HUDEP-2 (cell line): ENCODE results near the gene RSPH10B2.
"Not testable (repeated sequence)": the region's sequence is repeated elsewhere in the genome, so short reads cannot be mapped to it uniquely, and the experiment has no call there.

Source experiments
- DNase-seq, 76 experiments: peaks; one replicate each; lab custom pipeline; 2025; ENCODE audit not compliant: unreplicated experiment in 76 of 76; lab: John Stamatoyannopoulos, UW

The RSPH10B2 gene

DNA sequence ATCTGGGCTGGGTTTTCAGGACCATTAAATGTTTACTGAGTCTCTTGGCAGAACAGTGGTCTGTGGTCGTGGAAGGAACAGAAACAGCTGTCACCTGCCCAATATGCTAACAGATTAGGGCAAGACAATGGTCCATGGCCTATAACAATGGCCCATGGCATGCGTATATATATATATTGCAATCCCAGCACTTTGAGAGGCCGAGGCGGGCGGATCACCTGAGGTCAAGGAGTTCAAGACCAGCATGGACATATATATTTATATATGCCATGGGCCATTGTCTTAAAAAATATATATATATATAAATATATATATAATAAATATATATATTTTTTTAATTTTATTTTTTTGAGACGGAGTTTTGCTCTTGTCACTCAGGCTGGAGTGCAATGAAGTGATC lies 27.7 kb downstream of the RSPH10B2 start:
- not testable (repeated sequence) for DNase-seq

GRCh38 chr7:6789353-6789752 lies 35.5 kb downstream of the RSPH10B2 start:
- not testable (repeated sequence) for DNase-seq

DNA sequence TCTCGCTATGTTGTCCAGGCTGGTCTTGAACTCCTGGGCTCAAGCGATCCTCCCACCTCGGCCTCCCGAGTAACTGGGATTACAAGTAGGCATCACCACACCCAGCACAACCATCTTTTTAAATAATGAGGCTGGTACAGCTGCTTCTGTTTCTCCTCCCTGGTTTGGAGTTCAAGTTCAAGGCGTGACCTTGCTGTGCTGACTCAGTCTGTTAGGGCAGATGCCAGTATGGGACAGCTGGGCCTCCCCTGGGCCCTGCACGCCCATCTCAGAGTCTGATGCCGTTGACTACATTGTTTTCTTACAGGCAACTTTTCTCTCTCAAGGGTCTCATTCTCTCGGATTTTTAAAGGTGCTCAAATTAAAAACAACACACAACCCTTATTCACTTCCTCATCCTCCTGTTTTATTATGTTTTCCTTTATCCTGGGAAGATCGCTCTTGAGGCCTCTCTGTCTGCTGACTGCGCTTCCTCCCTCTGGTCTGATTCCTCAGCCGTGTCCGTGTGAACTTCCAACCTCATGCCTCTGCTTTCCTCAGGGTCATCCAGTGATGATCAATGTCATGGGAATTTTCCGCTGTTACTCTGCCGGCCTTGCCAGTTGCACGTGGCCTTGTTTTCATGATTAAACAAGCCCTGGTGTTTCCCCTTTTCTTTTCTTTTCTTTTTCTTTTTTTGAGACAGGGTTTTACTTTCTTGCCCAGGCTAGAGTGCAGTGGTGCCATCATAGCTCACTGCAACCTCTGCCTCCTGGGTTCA lies 38.4 kb downstream of the RSPH10B2 start:
- DNase-seq, result not testable (repeated sequence)

- not testable (repeated sequence) for DNase-seq
Observed at GRCh38 chr7:6794276-6794675, 40.4 kb downstream of the RSPH10B2 start.

- DNase-seq, result not testable (repeated sequence)
Observed at GRCh38 chr7:6797218-6797617, 43.3 kb downstream of the RSPH10B2 start.

- not testable (repeated sequence) for DNase-seq
Observed at GRCh38 chr7:6798047-6798446, 44.1 kb downstream of the RSPH10B2 start.

GRCh38 chr7:6799887-6800286 lies 46.0 kb downstream of the RSPH10B2 start:
- not testable (repeated sequence) for DNase-seq

GRCh38 chr7:6800331-6800730 lies 46.4 kb downstream of the RSPH10B2 start:
- not testable (repeated sequence) for DNase-seq

DNA sequence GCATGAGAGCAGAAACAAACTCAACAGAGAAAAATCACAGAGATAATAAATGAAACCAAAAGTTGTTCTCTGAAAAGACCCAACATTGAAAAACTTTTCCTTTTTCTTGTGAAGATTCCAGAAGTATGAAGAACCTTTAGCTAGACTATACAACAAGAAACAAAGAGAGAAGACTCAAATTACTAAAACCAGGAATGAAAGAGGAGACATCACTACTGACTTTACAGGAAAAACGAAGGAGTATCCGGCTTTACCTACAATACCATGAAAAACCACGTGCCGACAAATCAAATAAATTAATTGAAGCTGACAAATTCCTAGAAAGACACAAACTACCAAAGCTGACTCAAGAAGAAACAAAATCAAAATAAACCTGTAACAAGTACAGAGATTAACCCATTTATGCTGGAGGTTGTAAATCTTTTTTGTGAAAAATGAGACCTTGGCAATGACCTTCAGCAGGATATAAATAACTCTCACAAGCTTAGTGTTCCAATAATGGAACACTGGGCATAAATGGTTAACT lies 53.6 kb downstream of the RSPH10B2 start:
- not testable (repeated sequence) for DNase-seq

- not testable (repeated sequence) for DNase-seq
Observed at GRCh38 chr7:6807959-6808358, 54.1 kb downstream of the RSPH10B2 start.

- not testable (repeated sequence) for DNase-seq
Observed at GRCh38 chr7:6813011-6813410, 59.1 kb downstream of the RSPH10B2 start.

- DNase-seq, result not testable (repeated sequence)
Observed at GRCh38 chr7:6815470-6815869, 61.6 kb downstream of the RSPH10B2 start.

- not testable (repeated sequence) for DNase-seq
Observed at GRCh38 chr7:6821622-6822021, 67.7 kb downstream of the RSPH10B2 start.

DNA sequence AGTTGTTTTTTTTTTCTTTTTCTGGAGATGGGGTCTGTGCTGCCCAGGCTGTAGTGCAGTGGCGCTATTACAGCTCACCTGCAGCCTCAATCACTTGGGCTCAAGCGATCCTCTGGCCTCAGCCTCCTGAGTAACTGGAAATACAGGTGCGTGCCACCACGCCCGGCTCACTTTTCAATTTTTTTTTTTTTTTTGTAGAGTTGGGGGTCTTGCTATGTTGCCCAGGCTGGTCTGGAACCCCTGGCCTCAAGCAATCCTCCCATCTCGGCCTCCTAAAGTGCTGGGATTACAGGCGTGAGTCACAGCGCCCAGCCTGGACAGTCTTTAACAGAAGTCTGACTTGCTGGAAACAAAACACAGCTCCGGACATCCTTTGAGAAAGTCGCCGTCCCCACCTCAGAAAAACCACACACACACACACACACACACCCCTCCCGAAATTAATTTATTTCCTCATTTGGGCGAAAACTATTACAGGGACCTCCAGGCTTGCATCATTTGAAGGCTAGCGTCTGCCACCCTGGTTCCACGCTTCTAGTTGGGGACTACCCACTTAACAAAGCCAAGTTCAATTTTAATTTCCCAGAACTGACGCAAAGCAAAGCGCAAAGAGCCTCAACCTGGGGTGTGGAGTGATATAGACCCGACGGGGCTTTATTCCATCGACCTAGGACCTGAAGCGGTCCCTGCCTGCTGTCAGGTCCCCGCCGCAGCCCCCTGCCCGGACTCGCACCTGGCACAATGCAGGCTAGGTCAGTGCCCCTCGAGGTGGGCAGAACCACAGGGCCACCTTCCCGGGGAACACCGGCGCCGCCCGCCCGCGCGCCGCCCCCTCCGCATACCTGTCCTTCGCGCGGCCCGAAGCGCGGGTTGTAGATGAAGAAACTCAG lies 71.6 kb downstream of the RSPH10B2 start:
- DNase-seq, result not testable (repeated sequence)

DNA sequence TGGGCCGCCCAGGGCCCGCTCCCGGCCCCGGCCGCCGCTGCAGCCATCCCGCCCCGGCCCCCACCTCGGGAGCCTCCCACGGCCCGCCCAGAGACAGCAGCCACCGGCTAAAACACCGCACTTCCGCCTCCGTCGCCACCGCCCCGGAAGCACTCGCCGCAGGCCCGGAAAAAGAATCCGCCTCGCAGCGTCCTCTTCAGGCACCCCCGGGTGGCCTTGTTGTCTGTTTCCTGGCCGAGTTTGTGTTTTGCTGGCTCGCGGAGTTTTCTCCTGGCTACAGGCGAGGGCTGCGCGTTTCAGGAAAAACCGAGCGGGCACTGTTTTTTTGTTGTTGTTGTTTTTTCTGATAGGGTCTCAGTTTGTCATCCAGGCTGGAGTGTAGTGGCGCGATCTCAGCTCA lies 72.2 kb downstream of the RSPH10B2 start, which contains the start of gene CCZ1B:
TSS of gene CCZ1B (minus strand) at position 125 of the 400 bp plus-strand sequence. CDS start at position 47, 78 bp downstream.
- peak in 73 of 76 experiments; percentile 22 to 94 (median 72) for DNase-seq

DNA sequence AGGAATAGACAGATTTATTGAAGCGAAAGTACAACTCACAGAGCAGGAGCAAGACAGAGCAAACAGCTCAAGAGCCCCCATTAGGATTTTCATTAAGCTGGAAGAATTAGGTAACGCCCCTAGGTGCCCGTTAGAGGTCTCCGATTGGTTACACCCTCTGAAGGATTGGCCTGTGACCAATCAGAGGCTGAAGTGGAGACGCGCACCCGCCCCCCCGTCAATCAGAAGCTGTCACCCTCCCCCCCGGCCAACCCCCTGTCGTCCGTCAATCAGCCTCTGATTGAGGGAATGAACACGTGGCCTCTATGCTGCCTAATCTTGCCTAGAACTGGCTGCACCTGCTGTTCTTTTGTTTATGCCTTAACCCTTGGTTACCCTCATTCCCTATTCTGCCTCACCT lies 73.3 kb downstream of the RSPH10B2 start:
- not testable (repeated sequence) for DNase-seq

DNA sequence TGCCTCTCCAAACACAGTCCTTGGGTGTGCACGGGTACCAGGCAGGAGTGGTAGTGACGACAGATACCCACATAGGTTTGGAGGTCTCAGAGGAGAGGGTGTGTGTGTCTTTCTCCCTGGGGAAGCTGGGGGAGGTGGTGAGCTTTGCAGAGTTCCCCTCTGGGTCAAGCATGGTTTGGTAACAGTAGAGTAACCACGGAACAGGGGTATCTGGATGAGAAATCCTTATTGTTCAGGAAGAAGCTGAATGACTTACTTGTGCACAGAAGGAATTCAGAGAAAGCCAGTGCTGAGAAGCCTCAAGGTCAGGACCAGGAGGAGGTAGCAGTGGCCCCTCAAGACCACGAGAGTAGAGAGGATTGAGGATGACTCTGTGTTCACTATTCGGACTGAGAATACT lies 75.7 kb downstream of the RSPH10B2 start:
- DNase-seq, result not testable (repeated sequence)

GRCh38 chr7:6830026-6830425 lies 76.1 kb downstream of the RSPH10B2 start:
- not testable (repeated sequence) for DNase-seq

DNA sequence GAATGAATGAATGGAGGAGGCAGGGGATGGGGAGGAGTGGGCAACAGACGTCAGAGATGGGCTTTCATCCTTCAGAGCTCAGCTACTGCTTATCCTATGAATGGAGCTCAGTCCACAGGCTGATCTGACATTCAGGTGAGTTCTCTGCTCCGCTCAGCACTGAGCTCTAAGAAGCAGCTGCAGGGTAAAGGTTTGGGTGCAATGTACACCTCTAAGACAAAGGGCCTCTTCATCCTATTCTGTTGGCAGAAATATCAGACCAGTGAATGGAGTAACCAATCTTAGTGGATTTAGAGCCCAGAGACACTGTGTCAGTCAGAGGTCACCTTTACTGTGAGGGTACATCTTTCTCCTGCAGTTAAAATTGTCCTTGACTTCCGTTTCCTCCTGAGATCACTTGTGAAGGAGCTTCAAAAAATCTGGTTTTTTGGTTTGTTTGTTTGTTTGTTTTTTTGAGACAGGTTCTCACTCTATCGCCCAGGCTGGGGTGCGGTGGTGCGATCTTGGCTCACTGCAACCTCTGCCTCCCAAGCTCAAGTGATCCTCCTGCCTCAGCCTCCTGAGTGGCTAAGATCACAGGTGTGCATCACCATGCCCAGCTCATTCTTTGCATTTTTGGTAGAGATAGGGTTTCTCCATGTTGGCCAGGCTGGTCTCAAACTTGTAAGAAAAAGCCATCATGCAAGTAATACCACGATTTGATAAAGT lies 77.3 kb downstream of the RSPH10B2 start:
- no peak for DNase-seq

DNA sequence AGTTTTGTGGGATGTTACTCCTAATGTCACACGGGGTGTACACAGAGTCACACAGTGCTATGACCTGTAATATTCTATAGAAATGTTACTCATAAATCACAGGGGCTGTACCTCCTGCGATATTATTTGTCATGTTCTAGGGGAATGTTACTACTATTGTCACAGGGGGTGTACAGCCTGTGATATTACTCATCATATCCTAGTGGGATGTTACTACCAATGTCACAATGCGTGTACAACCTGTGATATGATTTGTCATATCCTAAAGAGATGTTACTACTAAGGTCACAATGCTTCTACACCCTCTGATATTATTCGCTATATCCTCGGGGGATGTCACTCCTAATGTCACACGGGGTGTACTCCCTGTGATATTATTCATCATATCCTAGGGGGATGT lies 79.7 kb downstream of the RSPH10B2 start:
- no peak for DNase-seq
